ENCODE data around the gene PROSER3.

DNA sequence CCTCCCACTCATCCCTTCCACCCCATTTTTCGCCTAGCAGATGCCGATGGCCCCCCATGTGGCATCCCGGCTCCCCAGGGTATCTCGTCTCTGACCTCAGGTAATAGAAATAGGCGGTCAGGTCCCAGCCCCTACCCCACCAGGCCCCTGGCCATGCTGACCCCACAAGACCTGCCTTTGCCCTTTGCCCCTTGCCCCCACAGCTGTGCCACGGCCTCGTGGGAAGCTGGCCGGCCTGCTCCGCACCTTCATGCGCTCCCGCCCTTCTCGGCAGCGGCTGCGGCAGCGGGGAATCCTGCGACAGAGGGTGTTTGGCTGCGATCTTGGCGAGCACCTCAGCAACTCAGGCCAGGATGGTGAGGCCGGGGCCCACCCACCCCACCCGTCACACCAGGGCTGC, 22.7 kb downstream of the PROSER3 start:
- no peak for TF ChIP-seq POLR2A (conservative IDR thresholded peaks at IDR 0.05)
- no peak for TF ChIP-seq EZH2 (IDR thresholded peaks at IDR 0.05; ENCODE audit: borderline replicate concordance, low read depth, low read length)
- TF ChIP-seq JUND (IDR thresholded peaks at IDR 0.05; ENCODE audit: borderline replicate concordance, low read depth, low read length), result no peak
- TF ChIP-seq JUND (tag; IDR thresholded peaks at IDR 0.05; ENCODE audit: borderline replicate concordance, low read depth, low read length), result no peak
- TF ChIP-seq TCF7L2 (IDR thresholded peaks at IDR 0.05; ENCODE audit: low read depth, low read length), result no peak
- TF ChIP-seq LEF1 (IDR thresholded peaks at IDR 0.05), result no peak

All from K562 (cell line).